ENCODE results near the gene EGLN3.

DNA sequence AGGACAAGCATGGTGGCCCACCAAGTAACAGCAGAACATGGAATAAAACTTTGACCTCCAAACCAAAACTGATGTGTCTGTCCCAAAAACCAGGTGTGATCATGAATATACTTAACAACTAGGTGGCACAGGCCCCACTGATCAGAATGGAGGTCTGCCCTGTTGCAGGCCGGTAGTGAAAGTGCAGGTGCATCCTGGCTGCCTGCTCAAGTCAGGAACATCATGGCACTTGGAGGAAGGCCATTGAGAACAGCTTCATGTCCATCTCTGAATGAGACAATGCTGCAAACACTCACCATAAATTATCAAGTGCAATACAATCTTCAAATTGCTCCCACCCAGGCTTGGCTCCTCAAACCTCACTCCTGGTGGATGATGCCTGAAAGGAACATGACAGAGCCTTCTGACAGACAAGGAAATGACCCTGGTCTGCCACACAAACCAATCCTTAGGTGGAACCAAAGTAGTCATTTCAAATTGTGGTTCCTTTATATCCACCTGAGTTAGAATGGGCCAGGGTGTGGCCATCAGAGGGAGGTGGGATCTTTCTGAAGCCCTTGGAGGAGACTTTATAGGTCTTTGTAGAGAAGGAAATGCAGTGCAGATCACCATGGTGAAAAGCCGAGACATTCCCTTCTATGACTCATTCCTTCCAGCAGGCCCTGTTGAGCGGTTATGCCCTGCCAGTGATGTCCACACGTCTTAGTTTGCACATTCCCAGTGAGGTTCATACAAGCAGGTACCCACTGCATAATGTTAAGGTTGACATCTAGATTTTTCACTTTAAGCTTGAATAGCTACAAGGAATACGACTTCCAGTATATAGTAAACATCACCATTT is 36.0 kb downstream of the EGLN3 start:
- TF ChIP-seq, protein P1, sequence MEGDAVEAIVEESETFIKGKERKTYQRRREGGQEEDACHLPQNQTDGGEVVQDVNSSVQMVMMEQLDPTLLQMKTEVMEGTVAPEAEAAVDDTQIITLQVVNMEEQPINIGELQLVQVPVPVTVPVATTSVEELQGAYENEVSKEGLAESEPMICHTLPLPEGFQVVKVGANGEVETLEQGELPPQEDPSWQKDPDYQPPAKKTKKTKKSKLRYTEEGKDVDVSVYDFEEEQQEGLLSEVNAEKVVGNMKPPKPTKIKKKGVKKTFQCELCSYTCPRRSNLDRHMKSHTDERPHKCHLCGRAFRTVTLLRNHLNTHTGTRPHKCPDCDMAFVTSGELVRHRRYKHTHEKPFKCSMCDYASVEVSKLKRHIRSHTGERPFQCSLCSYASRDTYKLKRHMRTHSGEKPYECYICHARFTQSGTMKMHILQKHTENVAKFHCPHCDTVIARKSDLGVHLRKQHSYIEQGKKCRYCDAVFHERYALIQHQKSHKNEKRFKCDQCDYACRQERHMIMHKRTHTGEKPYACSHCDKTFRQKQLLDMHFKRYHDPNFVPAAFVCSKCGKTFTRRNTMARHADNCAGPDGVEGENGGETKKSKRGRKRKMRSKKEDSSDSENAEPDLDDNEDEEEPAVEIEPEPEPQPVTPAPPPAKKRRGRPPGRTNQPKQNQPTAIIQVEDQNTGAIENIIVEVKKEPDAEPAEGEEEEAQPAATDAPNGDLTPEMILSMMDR (IDR thresholded peaks at IDR 0.05; ENCODE audit: poor library complexity, severe bottlenecking): no peak
- TF ChIP-seq EZH2 (IDR thresholded peaks at IDR 0.05; ENCODE audit: borderline replicate concordance, insufficient read depth, low read length, poor library complexity, severe bottlenecking): no peak

Data from neural cell (in vitro differentiated cells).